ENCODE results near the gene CCS.

Gene CCS

DNA sequence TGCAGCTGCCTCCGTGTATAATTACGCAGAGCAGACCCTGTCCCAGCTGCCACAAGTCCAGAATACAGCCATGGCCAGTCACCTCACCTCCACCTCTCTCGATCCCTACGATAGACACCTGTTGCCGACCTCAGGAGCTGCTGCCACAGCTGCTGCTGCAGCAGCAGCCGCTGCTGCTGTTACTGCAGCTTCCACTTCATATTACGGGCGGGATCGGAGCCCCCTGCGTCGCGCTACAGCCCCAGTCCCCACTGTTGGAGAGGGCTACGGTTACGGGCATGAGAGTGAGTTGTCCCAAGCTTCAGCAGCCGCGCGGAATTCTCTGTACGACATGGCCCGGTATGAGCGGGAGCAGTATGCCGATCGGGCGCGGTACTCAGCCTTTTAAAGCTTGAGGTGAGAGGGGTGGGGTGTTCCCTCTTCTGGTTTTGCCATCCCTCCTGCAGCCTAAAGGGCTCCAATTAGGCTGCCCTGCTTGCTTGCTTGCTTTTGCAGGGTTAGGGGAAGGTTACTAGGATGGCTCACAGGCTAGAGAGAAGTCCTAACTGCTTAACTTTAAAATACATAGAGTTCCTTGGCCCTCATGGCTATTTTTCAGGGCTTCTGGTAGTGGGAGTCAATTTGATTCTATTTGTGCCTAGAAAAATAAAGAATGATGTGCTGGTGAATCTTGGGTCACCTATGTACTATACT lies 50.9 kb downstream of the CCS start:
- peaks cover 100% of the 10 kb centered on the region for H3K36me3 Mint-ChIP-seq
- ATAC-seq, result no peak
- H3K4me3 Mint-ChIP-seq, result peak overlapping the region; percentile 95
- H3K4me1 Mint-ChIP-seq, result peaks cover 87% of the 10 kb centered on the region
- peak overlapping the region; percentile 84 for H3K27ac Mint-ChIP-seq
- no peaks in the 10 kb centered on the region for H3K9me3 Mint-ChIP-seq
- no peak for DNase-seq (ENCODE audit: low spot score in 2 of 2)

DNA sequence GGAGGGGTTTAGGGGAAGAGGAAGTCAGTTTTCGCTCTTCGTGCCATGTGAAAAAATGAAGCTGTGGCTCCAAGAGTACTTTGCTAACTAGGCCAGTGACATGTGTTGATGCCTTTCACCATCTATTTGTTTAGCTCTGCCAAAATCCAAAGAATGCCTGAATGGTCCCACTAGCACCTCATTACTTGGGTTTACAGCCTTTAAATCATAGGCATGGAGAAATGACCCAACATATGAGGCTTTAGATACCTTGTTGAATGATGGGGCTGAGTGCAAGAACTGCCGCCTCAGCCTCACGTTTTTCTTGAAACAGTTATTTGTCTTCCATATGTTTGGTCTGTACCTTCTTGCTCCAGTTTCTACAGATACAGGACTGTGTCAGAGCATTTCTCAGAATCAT lies 53.8 kb downstream of the CCS start:
- peaks cover 60% of the 10 kb centered on the region for H3K4me1 Mint-ChIP-seq
- no peak for ATAC-seq
- H3K27ac Mint-ChIP-seq, result peak overlapping the region; percentile 52
- peaks cover 100% of the 10 kb centered on the region for H3K36me3 Mint-ChIP-seq
- no peak for DNase-seq (ENCODE audit: low spot score in 2 of 2)
- H3K4me3 Mint-ChIP-seq, result no peak overlapping the region
- no peaks in the 10 kb centered on the region for H3K9me3 Mint-ChIP-seq

DNA sequence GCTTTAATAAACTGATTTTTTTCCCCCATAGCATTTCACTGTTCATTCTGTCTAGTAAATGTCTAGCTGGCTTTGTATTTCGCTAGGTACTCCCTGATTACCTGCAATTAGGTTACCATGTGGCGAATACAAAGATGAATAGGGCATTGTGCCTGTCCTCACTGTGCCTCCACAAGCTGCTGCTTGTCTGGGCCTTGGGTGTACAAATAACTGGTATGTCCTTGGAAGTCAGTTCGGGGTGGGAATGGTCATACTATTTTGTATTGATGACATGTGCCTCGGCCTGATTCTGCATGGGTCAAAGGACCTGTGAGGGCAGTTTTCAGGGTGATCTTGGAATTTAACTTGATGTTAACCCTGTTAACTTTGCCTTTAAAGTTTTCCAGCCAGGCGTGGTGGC lies 56.9 kb downstream of the CCS start:
- Mint-ChIP-seq H3K9me3 (no peaks in the 10 kb centered on the region), H3K27ac (peak overlapping the region; percentile 45), H3K36me3 (peaks cover 100% of the 10 kb centered on the region), H3K4me3 (no peak overlapping the region), H3K4me1 (peaks cover 46% of the 10 kb centered on the region)
- no peak for DNase-seq (ENCODE audit: low spot score in 2 of 2)
- ATAC-seq, result no peak

DNA sequence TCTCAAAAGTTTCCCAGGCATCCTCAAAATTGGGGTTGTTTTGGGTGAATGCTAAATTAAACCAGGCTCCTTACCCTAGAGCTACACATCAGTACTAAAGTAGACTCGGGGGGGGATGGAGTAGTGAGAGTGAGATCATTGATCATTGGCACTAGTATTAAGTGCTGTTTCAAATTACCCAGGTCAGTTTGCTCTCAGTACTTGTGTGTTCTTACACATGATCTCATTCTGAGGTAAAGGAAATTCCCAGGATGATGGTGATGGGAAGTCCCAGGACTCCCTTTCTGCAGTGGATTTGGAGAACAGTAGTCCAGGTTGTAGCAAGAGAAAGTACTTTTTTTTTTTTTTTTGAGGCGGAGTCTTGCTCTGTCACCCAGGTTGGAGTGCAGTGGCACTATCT lies 58.0 kb downstream of the CCS start:
- DNase-seq (ENCODE audit: low spot score in 2 of 2), result no peak
- H3K27ac Mint-ChIP-seq, result no peak overlapping the region
- H3K4me3 Mint-ChIP-seq, result no peak overlapping the region
- H3K36me3 Mint-ChIP-seq, result peaks cover 100% of the 10 kb centered on the region
- H3K9me3 Mint-ChIP-seq, result no peaks in the 10 kb centered on the region
- peaks cover 41% of the 10 kb centered on the region for H3K4me1 Mint-ChIP-seq
- ATAC-seq, result no peak

DNA sequence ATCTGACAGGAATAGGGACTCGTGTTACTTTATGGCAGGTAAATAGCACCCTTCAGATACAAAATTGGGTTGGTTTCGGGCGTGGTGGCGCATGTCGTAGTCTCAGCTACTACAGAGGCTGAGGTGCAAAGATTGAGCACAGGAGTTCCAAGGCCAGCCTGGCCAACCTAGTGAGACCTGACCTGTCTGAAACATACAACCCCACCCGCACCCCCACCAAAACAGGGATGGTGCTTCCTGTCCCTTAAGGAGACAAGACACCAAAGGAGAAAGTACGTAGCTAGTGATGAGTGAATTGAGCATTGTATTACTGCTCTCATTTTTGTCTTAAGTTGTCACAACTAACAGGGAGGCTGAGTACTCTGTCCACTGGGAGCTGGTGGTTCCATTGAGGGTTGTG lies 59.7 kb downstream of the CCS start:
- Mint-ChIP-seq H3K4me1 (peaks cover 24% of the 10 kb centered on the region), H3K4me3 (no peak overlapping the region), H3K27ac (peak overlapping the region; percentile 73), H3K36me3 (peaks cover 100% of the 10 kb centered on the region), H3K9me3 (no peaks in the 10 kb centered on the region)
- ATAC-seq (no peak), DNase-seq (ENCODE audit: low spot score in 2 of 2) (no peak)

DNA sequence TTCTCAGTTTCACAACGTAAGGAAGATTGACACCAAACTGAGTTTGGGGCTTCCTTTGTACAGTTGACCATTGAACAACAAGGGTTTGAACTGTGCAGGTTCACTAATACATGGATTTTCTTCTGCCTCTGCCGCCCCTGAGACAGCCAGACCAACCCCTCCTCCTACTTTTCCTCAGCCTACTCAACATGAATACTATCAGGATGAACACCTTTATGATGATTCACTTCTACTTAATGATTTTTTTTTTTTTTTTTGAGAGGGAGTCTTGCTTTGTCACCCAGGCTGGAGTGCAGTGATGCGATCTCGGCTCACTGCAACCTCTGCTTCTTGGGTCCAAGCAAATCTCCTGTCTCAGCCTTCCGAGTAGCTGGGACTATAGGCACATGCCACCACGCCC lies 60.1 kb downstream of the CCS start:
- Mint-ChIP-seq H3K27ac (peak overlapping the region; percentile 73), H3K4me3 (no peak overlapping the region)

More for the DNA sequence above, 60.1 kb downstream of the CCS start:
- DNase-seq (ENCODE audit: low spot score in 2 of 2) (no peak), ATAC-seq (peak; percentile 57)
- Mint-ChIP-seq H3K9me3 (no peaks in the 10 kb centered on the region), H3K4me1 (peaks cover 23% of the 10 kb centered on the region), H3K36me3 (peaks cover 100% of the 10 kb centered on the region)
